K562 (cell line): ENCODE measurements around the gene GIMAP8. TPM values are rescaled to one million over a fixed set of nuclear protein-coding genes. Genes with fewer than 3 reads are reported as not detected.

Experiments
- ARID3B ChIP-seq: fragments of 250-450 bp; sonication (Bioruptor Pico); IDR thresholded peaks from 2 replicates; pipeline ENCODE4 v1.4.0; 2020; ENCODE audit warnings: borderline replicate concordance
- ASH1L ChIP-seq: fragments of 450-650 bp; IDR thresholded peaks from 2 replicates; pipeline ENCODE4 v1.6.1; 2018; ENCODE audit warnings: borderline replicate concordance, mild to moderate bottlenecking, low read depth; ENCODE audit not compliant: partially characterized antibody
- ERF ChIP-seq: fragments of 450-650 bp; formaldehyde crosslinking; IDR thresholded peaks from 2 replicates; pipeline ENCODE4 v1.4.0; 2020; ENCODE audit warnings: mild to moderate bottlenecking, mixed read lengths
- GTF2B ChIP-seq: IDR thresholded peaks from 2 replicates; pipeline ENCODE4 v1.6.1; 2011; ENCODE audit not compliant: insufficient read length; ENCODE audit errors: extremely low read depth
- HNRNPLL ChIP-seq: fragments of 200-400 bp; formaldehyde crosslinking; IDR thresholded peaks from 2 replicates; pipeline ENCODE4 v1.6.1; 2017; ENCODE audit warnings: low read length, low read depth, mild to moderate bottlenecking; ENCODE audit not compliant: poor library complexity, severe bottlenecking
- NFIC ChIP-seq: fragments of 450-650 bp; IDR thresholded peaks from 2 replicates; pipeline ENCODE4 v1.6.1; 2017; ENCODE audit warnings: mild to moderate bottlenecking, inconsistent platforms
- NR1H2 ChIP-seq: sonication (generic); formaldehyde crosslinking; IDR thresholded peaks from 2 replicates; pipeline ENCODE4 v1.4.0; 2020; ENCODE audit warnings: mild to moderate bottlenecking, missing genetic modification reagents
- RAD21 ChIP-seq, 2 experiments: fragments of 250-450 bp in 1 of 2; fragments of 450-650 bp in 1 of 2; sonication (Bioruptor Pico) in 1 of 2; formaldehyde crosslinking in 1 of 2; IDR thresholded peaks in 1 of 2; conservative IDR thresholded peaks in 1 of 2; 2 replicates each; pipeline versions ENCODE4 v1.4.0 to v1.8.0; 2020 to 2022; ENCODE audit warnings: mild to moderate bottlenecking in 2 of 2, moderate library complexity in 1 of 2
- SMARCB1 ChIP-seq: IDR thresholded peaks from 2 replicates; pipeline ENCODE4 v1.6.1; 2011; ENCODE audit warnings: improper control_type of control experiment, low read depth; ENCODE audit not compliant: insufficient read length
- SOX6 ChIP-seq: fragments of 450-650 bp; IDR thresholded peaks from 2 replicates; pipeline ENCODE4 v1.6.1; 2014; ENCODE audit warnings: mild to moderate bottlenecking
- STAT5A ChIP-seq: IDR thresholded peaks from 2 replicates; pipeline ENCODE4 v1.6.1; 2012; ENCODE audit warnings: low read length, inconsistent platforms, borderline replicate concordance
- UBTF ChIP-seq, 2 experiments: IDR thresholded peaks; 2 replicates each; pipeline ENCODE4 v1.6.1; 2012; ENCODE audit warnings: improper control_type of control experiment in 2 of 2, low read depth in 2 of 2, low read length in 2 of 2, borderline replicate concordance in 1 of 2
- ZNF280A ChIP-seq: fragments of 450-650 bp; IDR thresholded peaks from 2 replicates; pipeline ENCODE4 v1.6.1; 2018; ENCODE audit warnings: mild to moderate bottlenecking, low read depth; ENCODE audit not compliant: partially characterized antibody
- ZNF740 ChIP-seq, 3 experiments: fragments of 200-800 bp in 1 of 3; sonication (Bioruptor generic) in 1 of 3; sonication (generic) in 1 of 3; formaldehyde crosslinking in 1 of 3; IDR thresholded peaks; 2 replicates each; pipeline versions ENCODE4 v1.6.1 to v1.8.0; 2016 to 2022; ENCODE audit warnings: mild to moderate bottlenecking in 2 of 3, missing compliant biosample characterization in 2 of 3, missing genetic modification characterization in 2 of 3, missing genetic modification reagents in 1 of 3
- ZNF766 ChIP-seq: fragments of 200-800 bp; sonication (Bioruptor generic); conservative IDR thresholded peaks from 2 replicates; pipeline ENCODE4 v1.6.1; 2016; ENCODE audit warnings: missing genetic modification characterization, missing compliant biosample characterization
- polyA plus RNA-seq, 8 experiments: library from polyadenylated mRNA; depleted of rRNA in 4 of 8; stranded (reverse) in 5 of 8; unstranded in 3 of 8; fragments of >200 nt; fragmentation: Nextera tagmentation in 2 of 8; fragmentation: Illumina TruSeq in 1 of 8; extraction: Ambion mirVana in 2 of 8; extraction: Trizol in 1 of 8; gene quantifications; 2 replicates each; pipeline versions ENCODE4 v1.2.1 to v1.2.3, GENCODE V29; 2011 to 2014; ENCODE audit warnings: inconsistent platforms in 1 of 8, missing spikeins in 1 of 8
- total RNA-seq, 7 experiments: library from RNA; depleted of rRNA in 6 of 7; stranded (reverse); fragments of >200 nt in 6 of 7; fragmentation: Illumina TruSeq in 2 of 7; extraction: Trizol in 2 of 7; gene quantifications; 2 replicates each; pipeline versions ENCODE4 v1.2.1 to v1.2.3, GENCODE V29; 2011 to 2021; ENCODE audit warnings: low replicate concordance in 1 of 7
- TF ChIP-seq, protein P1 (sequence below), 2 experiments: fragments of 250-450 bp in 1 of 2; fragments of 450-650 bp in 1 of 2; sonication (Bioruptor Pico) in 1 of 2; IDR thresholded peaks; 2 replicates each; pipeline versions ENCODE4 v1.6.1 to v1.8.0; 2016 to 2021; ENCODE audit warnings: mild to moderate bottlenecking in 2 of 2, moderate library complexity in 2 of 2, missing compliant biosample characterization in 1 of 2, missing genetic modification characterization in 1 of 2

GIMAP8 gene
- total and polyA plus RNA-seq, 9 of the 15 experiments (the other 6 are each of a cell fraction or from before 2014, with no cell fraction given): not detected

DNA sequence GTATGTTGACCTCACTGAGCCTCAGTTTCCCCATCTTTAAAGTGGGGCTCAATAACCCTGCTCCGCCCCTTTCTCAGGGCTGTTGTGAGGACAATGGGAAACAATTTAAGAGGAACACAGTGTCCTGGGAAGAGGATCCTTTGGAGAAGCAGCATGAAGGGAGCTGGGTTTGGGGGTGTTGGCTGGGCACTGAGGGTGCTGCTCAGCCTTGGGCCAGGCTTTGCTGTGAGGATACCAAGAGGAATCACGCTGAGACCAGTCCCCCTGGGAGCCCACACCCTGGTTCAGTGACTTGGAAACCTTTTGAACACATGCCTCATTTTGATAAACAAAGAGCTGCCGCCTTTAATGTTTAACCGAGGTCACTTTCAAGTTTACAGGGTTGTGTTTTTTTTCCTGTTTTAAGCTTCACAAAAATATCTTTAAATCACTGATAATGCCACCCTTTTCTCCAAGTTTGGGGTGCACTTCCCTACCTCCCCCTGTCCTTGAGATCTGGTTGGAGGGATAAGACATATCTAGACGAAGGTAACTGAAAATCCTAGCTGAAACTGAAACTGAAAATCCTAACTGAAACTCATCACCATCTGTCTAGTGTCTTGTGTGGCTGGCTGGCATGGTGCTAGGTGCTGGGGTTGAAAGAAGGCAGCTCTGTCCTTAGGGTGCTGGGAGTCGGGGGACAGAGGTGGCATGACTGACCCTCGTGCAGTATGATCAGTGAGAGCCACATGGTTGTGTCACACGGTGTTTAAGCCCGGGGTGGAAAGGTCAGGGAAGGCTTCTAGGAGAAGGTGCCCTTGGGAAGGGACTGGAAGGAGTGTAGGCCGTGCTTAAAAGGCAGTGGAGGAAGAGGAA lies 43.6 kb upstream of the GIMAP8 start (continued):
- TF ChIP-seq NR1H2 (CRISPR knock-in tag) (no peak), SMARCB1 (peak; percentile 57), ASH1L (no peak), RAD21 (CRISPR knock-in tag; conservative IDR thresholded peaks at IDR 0.05 in 1 of 2, IDR thresholded peaks at IDR 0.05 in 1 of 2) (no peak; a peak in 1 of 4 replicates), GTF2B (no peak), SOX6 (0 out of 2 replicates have a peak, but pooled peaks have one; percentile 11), UBTF (IDR thresholded peaks at IDR 0.05; ENCODE audit: borderline replicate concordance in 1 of 2, low read depth in 2 of 2, low read length in 2 of 2) (no peak), ERF (CRISPR knock-in tag) (0 out of 2 replicates have a peak, but pooled peaks have one; percentile 15), NFIC (no peak), HNRNPLL (no peak), ZNF280A (no peak), STAT5A (no peak), ARID3B (CRISPR knock-in tag) (no peak), ZNF766 (peak; percentile 82), ZNF740 (CRISPR knock-in tag; IDR thresholded peaks at IDR 0.05) (no peak; the same call in 1 of the 2 replicates), ZNF740 (tag; IDR thresholded peaks at IDR 0.05) (0 out of 4 replicates have a peak, but pooled peaks of 1 of the 2 experiments have one; percentile 6)
- TF ChIP-seq, protein P1, sequence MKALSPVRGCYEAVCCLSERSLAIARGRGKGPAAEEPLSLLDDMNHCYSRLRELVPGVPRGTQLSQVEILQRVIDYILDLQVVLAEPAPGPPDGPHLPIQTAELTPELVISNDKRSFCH (CRISPR knock-in tag; IDR thresholded peaks at IDR 0.05): no peak
- TF ChIP-seq, protein P1 (tag; IDR thresholded peaks at IDR 0.05): peak; percentile 75
